ENCODE data around the gene NEK11.
"Not testable (repeated sequence)": the region's sequence is repeated elsewhere in the genome, so short reads cannot be mapped to it uniquely, and the experiment has no call there.

GRCh38 chr3:131331456-131332085 is 304.9 kb downstream of the NEK11 start:
- not testable (repeated sequence) for TF ChIP-seq YY1 (IDR thresholded peaks at IDR 0.05; ENCODE audit: insufficient read depth, insufficient read length); ZNF274 (IDR thresholded peaks at IDR 0.05; ENCODE audit: low read depth, low read length); SUZ12 (IDR thresholded peaks at IDR 0.05; ENCODE audit: extremely low read depth, insufficient read depth, insufficient read length)

All from NT2/D1 (cell line).